Thyroid gland (tissue), 4 donors: ENCODE data around the gene GALNT9.

ENCODE experiments used
- CTCF ChIP-seq, 6 experiments: fragments of 200-600 bp in 3 of 6; fragments of 450-650 bp in 3 of 6; sonication (generic) in 3 of 6; IDR thresholded peaks; one replicate each; pipeline ENCODE4 v1.5.1; 2016 to 2019; ENCODE audit warnings: antibody characterized with exemption in 6 of 6, mild to moderate bottlenecking in 2 of 6, inconsistent platforms in 1 of 6, moderate library complexity in 1 of 6
- POLR2A ChIP-seq, 2 donors: fragments of 450-650 bp; IDR thresholded peaks; one replicate each; pipeline ENCODE4 v1.6.1; 2017; ENCODE audit warnings: antibody characterized with exemption in 2 of 2, mild to moderate bottlenecking in 2 of 2, moderate library complexity in 1 of 2

GRCh38 chr12:132167611-132168310 lies 161.6 kb downstream of the GALNT9 start:
- TF ChIP-seq POLR2A (IDR thresholded peaks at IDR 0.05) = no peak
- no peak for TF ChIP-seq CTCF (IDR thresholded peaks at IDR 0.05)
